Peyer's patch (tissue), 4 donors: ENCODE measurements around the gene AGPAT1. TPM values are rescaled to one million over a fixed set of nuclear protein-coding genes. Genes with fewer than 3 reads are reported as not detected.

Experiments used
- DNase-seq, 3 donors: peaks; one replicate each; pipeline ENCODE4 v3.0.0-alpha.2; 2017 to 2019
- H3K27ac ChIP-seq, 4 donors: fragments of 200-600 bp; sonication (generic); one replicate each; pipeline ENCODE4 v1.5.1; 2016 to 2019
- H3K27me3 ChIP-seq, 2 donors: fragments of 200-600 bp; sonication (generic); one replicate each; pipeline ENCODE4 v1.5.1; 2019
- H3K36me3 ChIP-seq, 3 donors: fragments of 200-600 bp; sonication (generic); one replicate each; pipeline ENCODE4 v1.5.1; 2016 to 2019
- H3K4me1 ChIP-seq, 4 donors: fragments of 200-600 bp; sonication (generic); one replicate each; pipeline ENCODE4 v1.5.1; 2016 to 2019
- H3K4me3 ChIP-seq, 4 donors: fragments of 200-600 bp; sonication (generic); 1 replicate in 3 of 4; 2 replicates in 1 of 4; pipeline ENCODE4 v1.5.1; 2016 to 2019; ENCODE audit warnings: mild to moderate bottlenecking in 1 of 4
- H3K9me3 ChIP-seq, 4 donors: fragments of 200-600 bp; sonication (generic); one replicate each; pipeline ENCODE4 v1.5.1; 2016 to 2019; ENCODE audit warnings: mild to moderate bottlenecking in 1 of 4
- POLR2A ChIP-seq, 2 donors: fragments of 450-650 bp; IDR thresholded peaks; one replicate each; pipeline ENCODE4 v1.5.1; 2017; ENCODE audit warnings: antibody characterized with exemption in 2 of 2, mild to moderate bottlenecking in 2 of 2, moderate library complexity in 2 of 2
- total RNA-seq, 4 donors: library from RNA; depleted of rRNA; stranded (reverse); fragments of >200 nt; gene quantifications; one replicate each; pipeline ENCODE4 v1.1.0, GENCODE V29; 2016
- TF ChIP-seq, protein P1 (sequence below), 6 experiments: fragments of 450-650 bp in 4 of 6; fragments of 200-600 bp in 2 of 6; sonication (generic) in 1 of 6; IDR thresholded peaks; one replicate each; pipeline ENCODE4 v1.5.1; 2017 to 2019; ENCODE audit warnings: antibody characterized with exemption in 6 of 6, mild to moderate bottlenecking in 3 of 6, moderate library complexity in 1 of 6

The AGPAT1 gene
- total RNA-seq, 4 donors from 2014 or later: 28.9 to 140 (median 90.7) TPM

GRCh38 chr6:32218167-32218566 is 42.3 kb upstream of the AGPAT1 start:
- Histone ChIP-seq H3K4me1 (peaks cover 0 to 7% (median 0%) of the 10 kb centered on the region in 4 donors), H3K27me3 (no peaks in the 10 kb centered on the region), H3K9me3 (no peaks in the 10 kb centered on the region), H3K36me3 (no peaks in the 10 kb centered on the region), H3K27ac (no peak overlapping the region), H3K4me3 (no peak overlapping the region)
- TF ChIP-seq POLR2A (IDR thresholded peaks at IDR 0.05): no peak
- no peak for DNase-seq

GRCh38 chr6:32216998-32217397 is 41.1 kb upstream of the AGPAT1 start:
- no peaks in the 10 kb centered on the region for H3K36me3 ChIP-seq
- no peak overlapping the region for H3K4me3 ChIP-seq
- no peaks in the 10 kb centered on the region for H3K27me3 ChIP-seq
- no peak for TF ChIP-seq POLR2A (IDR thresholded peaks at IDR 0.05)
- TF ChIP-seq, protein P1, sequence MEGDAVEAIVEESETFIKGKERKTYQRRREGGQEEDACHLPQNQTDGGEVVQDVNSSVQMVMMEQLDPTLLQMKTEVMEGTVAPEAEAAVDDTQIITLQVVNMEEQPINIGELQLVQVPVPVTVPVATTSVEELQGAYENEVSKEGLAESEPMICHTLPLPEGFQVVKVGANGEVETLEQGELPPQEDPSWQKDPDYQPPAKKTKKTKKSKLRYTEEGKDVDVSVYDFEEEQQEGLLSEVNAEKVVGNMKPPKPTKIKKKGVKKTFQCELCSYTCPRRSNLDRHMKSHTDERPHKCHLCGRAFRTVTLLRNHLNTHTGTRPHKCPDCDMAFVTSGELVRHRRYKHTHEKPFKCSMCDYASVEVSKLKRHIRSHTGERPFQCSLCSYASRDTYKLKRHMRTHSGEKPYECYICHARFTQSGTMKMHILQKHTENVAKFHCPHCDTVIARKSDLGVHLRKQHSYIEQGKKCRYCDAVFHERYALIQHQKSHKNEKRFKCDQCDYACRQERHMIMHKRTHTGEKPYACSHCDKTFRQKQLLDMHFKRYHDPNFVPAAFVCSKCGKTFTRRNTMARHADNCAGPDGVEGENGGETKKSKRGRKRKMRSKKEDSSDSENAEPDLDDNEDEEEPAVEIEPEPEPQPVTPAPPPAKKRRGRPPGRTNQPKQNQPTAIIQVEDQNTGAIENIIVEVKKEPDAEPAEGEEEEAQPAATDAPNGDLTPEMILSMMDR (IDR thresholded peaks at IDR 0.05): no peak
- no peaks in the 10 kb centered on the region for H3K9me3 ChIP-seq
- peaks cover 0 to 2% (median 0%) of the 10 kb centered on the region in 4 donors for H3K4me1 ChIP-seq
- no peak for DNase-seq
- no peak overlapping the region for H3K27ac ChIP-seq

- Histone ChIP-seq H3K4me1 (no peaks in the 10 kb centered on the region), H3K27ac (no peak overlapping the region), H3K27me3 (no peaks in the 10 kb centered on the region), H3K36me3 (no peaks in the 10 kb centered on the region), H3K9me3 (no peaks in the 10 kb centered on the region), H3K4me3 (no peak overlapping the region)
- no peak for TF ChIP-seq POLR2A (IDR thresholded peaks at IDR 0.05)
- TF ChIP-seq, protein P1 (IDR thresholded peaks at IDR 0.05): no peak
- DNase-seq: no peak
These were observed 40.4 kb upstream of the AGPAT1 start for GRCh38 chr6:32216285-32216684.

- Histone ChIP-seq H3K36me3 (no peaks in the 10 kb centered on the region), H3K4me1 (no peaks in the 10 kb centered on the region), H3K27me3 (no peaks in the 10 kb centered on the region), H3K9me3 (no peaks in the 10 kb centered on the region), H3K27ac (no peak overlapping the region), H3K4me3 (no peak overlapping the region)
- TF ChIP-seq, protein P1 (IDR thresholded peaks at IDR 0.05): no peak
- TF ChIP-seq POLR2A (IDR thresholded peaks at IDR 0.05): no peak
- DNase-seq: no peak
These were observed 39.7 kb upstream of the AGPAT1 start for GRCh38 chr6:32215617-32216016.

DNA sequence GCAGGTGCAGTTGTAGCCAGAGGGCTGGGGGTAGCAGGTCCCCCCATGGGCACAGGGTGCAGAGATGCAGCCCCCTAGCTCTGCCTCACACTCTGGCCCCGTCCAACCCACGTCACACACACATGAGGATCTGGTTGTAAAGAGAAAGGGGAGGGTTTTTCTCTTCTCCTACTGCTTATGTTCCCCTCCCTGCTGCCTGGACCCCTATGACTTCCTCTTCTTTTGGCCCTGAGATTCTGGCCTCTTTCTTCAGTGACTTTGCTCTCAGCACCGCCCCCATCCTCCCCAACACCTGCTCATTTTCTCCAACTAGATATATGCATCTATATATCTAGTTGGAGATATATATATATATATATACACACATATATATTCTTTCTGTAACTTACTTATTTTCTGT is 38.2 kb upstream of the AGPAT1 start:
- Histone ChIP-seq H3K27ac (no peak overlapping the region), H3K36me3 (no peaks in the 10 kb centered on the region), H3K4me1 (no peaks in the 10 kb centered on the region), H3K9me3 (no peaks in the 10 kb centered on the region), H3K27me3 (no peaks in the 10 kb centered on the region), H3K4me3 (no peak overlapping the region)
- no peak for DNase-seq
- TF ChIP-seq POLR2A (IDR thresholded peaks at IDR 0.05): no peak
- TF ChIP-seq, protein P1 (IDR thresholded peaks at IDR 0.05): no peak

DNA sequence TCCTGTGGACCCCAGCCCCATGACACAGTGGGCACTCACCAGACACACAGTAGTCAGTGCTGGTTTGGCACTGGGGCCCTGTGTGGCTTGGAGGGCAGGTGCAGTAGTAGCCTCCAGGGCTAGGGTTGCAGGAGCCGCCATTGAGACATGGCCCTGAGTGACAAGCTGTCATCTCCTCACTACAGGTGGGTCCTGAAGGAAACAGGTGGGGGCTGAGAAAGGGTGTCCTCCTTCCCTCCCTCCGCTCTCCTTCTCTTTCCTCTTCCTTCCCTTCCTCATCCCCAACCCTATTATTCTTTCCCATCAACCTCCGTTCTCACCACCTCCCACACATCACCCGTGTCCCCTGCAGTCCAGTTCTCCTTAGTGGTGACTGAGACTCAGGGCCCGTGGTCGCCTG is 37.8 kb upstream of the AGPAT1 start:
- H3K4me3 ChIP-seq: no peak overlapping the region
- H3K9me3 ChIP-seq: no peaks in the 10 kb centered on the region
- peak in 1 of 3 donors; percentile 36 for DNase-seq
- no peaks in the 10 kb centered on the region for H3K27me3 ChIP-seq
- TF ChIP-seq, protein P1 (IDR thresholded peaks at IDR 0.05): no peak
- TF ChIP-seq POLR2A (IDR thresholded peaks at IDR 0.05): no peak
- no peaks in the 10 kb centered on the region for H3K4me1 ChIP-seq
- H3K36me3 ChIP-seq: no peaks in the 10 kb centered on the region
- no peak overlapping the region for H3K27ac ChIP-seq
